Right lung (tissue), 5 donors: ENCODE data around the gene PHOSPHO1. TPM values are rescaled to one million over a fixed set of nuclear protein-coding genes. Genes with fewer than 3 reads are reported as not detected.
"Not testable (repeated sequence)": the region's sequence is repeated elsewhere in the genome, so short reads cannot be mapped to it uniquely, and the experiment has no call there.

Source experiments
- DNase-seq, 2 donors: peaks; one replicate each; pipeline ENCODE4 v3.0.0-alpha.2; 2013
- polyA plus RNA-seq, 5 donors: library from polyadenylated mRNA; unstranded; fragments of 120-200 nt; gene quantifications; one replicate each; pipeline versions ENCODE4 v1.2.1 to v1.2.3, GENCODE V29; 2013; ENCODE audit warnings: inconsistent platforms in 1 of 5, low replicate concordance in 1 of 5; ENCODE audit not compliant: insufficient read length in 5 of 5, insufficient read depth in 1 of 5

The PHOSPHO1 gene
- polyA plus RNA-seq, 5 donors = 2.8 to 6.2 (median 4.2) TPM

GRCh38 chr17:49193513-49194296, 36.9 kb downstream of the PHOSPHO1 start:
- DNase-seq = peak; percentile 52 to 53

GRCh38 chr17:49191917-49192741, 38.5 kb downstream of the PHOSPHO1 start:
- DNase-seq = peak; percentile 91 to 94

GRCh38 chr17:49191409-49191916, 39.1 kb downstream of the PHOSPHO1 start:
- DNase-seq = no peak

- DNase-seq = no peak
Observed at GRCh38 chr17:49190932-49191331, 39.7 kb downstream of the PHOSPHO1 start.

GRCh38 chr17:49187301-49187700, 43.3 kb downstream of the PHOSPHO1 start:
- DNase-seq = no peak

- not testable (repeated sequence) for DNase-seq
Observed at GRCh38 chr17:49185381-49185780, 45.2 kb downstream of the PHOSPHO1 start.

- DNase-seq = not testable (repeated sequence)
Observed at GRCh38 chr17:49184522-49184921, 46.1 kb downstream of the PHOSPHO1 start.

- DNase-seq = no peak
Observed at GRCh38 chr17:49183801-49184200, 46.8 kb downstream of the PHOSPHO1 start.

GRCh38 chr17:49183341-49183740, 47.2 kb downstream of the PHOSPHO1 start:
- DNase-seq = no peak

- no peak for DNase-seq
Observed at GRCh38 chr17:49180998-49181635, 49.5 kb downstream of the PHOSPHO1 start.

- peak in 1 of 2 donors; percentile 1 for DNase-seq
Observed at GRCh38 chr17:49180303-49180702, 50.3 kb downstream of the PHOSPHO1 start.

GRCh38 chr17:49175978-49176377, 54.6 kb downstream of the PHOSPHO1 start:
- not testable (repeated sequence) for DNase-seq

Other genes starting within 250 kb of the PHOSPHO1 start
- gene IGF2BP1, start 233.4 kb downstream of the PHOSPHO1 start, polyA plus RNA-seq = 10 to 100 TPM; 21.1 to 28.9 (median 26.1) TPM
- gene B4GALNT2, start 98.0 kb downstream of the PHOSPHO1 start, polyA plus RNA-seq = under 1 TPM; 0.41 to 0.76 (median 0.72) TPM
- gene GNGT2, start 20.2 kb downstream of the PHOSPHO1 start, polyA plus RNA-seq = 1 to 10 TPM; 2.9 to 3.4 (median 3.1) TPM
- gene ABI3, start 20.1 kb downstream of the PHOSPHO1 start, polyA plus RNA-seq = 10 to 100 TPM in 1 of 5 donors, 1 to 10 TPM in 4; 6.0 to 12.2 (median 8.0) TPM
- gene ZNF652, start 131.5 kb upstream of the PHOSPHO1 start, polyA plus RNA-seq = 10 to 100 TPM; 24.3 to 30.4 (median 28.9) TPM
- gene PHB1, start 184.1 kb upstream of the PHOSPHO1 start, polyA plus RNA-seq = 100 to 1,000 TPM; 164 to 189 (median 167) TPM